IMR-90 (cell line): ENCODE data around the gene L3MBTL2.

Experiments used
- CHD1 ChIP-seq: IDR thresholded peaks from 2 replicates; pipeline ENCODE4 v1.6.1; 2012; ENCODE audit warnings: low read depth, low read length, improper control_type of control experiment
- POLR2A ChIP-seq: IDR thresholded peaks from 2 replicates; pipeline ENCODE4 v1.6.1; 2012; ENCODE audit warnings: mild to moderate bottlenecking, low read depth, low read length
- RFX5 ChIP-seq: IDR thresholded peaks from 2 replicates; pipeline ENCODE4 v1.8.0; 2012; ENCODE audit warnings: low read depth, mild to moderate bottlenecking, low read length, moderate library complexity

- TF ChIP-seq CHD1 (no peak), POLR2A (no peak), RFX5 (no peak)
Measured at GRCh38 chr22:41260871-41261270, 55.8 kb downstream of the L3MBTL2 start.
